ENCODE results near the gene ZNF500. TPM values are rescaled to one million over a fixed set of nuclear protein-coding genes. Genes with fewer than 3 reads are reported as not detected.
A peak's percentile ranks its signal among the peaks of the same experiment; 100 is the strongest.

The ZNF500 gene
- total RNA-seq, 1 donor from 2014 or later: 14.6 TPM

GRCh38 chr16:4709481-4709880 lies 57.5 kb downstream of the ZNF500 start:
- Histone ChIP-seq H3K4me1 (ENCODE audit: insufficient read depth, low read length) (no peaks in the 10 kb centered on the region), H3K27me3 (ENCODE audit: insufficient read depth, low read length) (no peaks in the 10 kb centered on the region), H3K79me2 (ENCODE audit: insufficient read depth, low read length) (no peaks in the 10 kb centered on the region), H3K4me2 (ENCODE audit: low read length) (no peak overlapping the region), H2AFZ (ENCODE audit: low read depth, low read length) (no peak overlapping the region), H3K9me3 (ENCODE audit: insufficient read depth, low read depth, low read length) (no peaks in the 10 kb centered on the region), H3K9ac (ENCODE audit: low read length) (no peak overlapping the region), H3K4me3 (ENCODE audit: insufficient read depth, low read depth, low read length) (no peak overlapping the region), H3K36me3 (ENCODE audit: insufficient read depth, low read length) (peaks cover 6% of the 10 kb centered on the region), H3K27ac (ENCODE audit: low read depth, low read length) (no peak overlapping the region), H4K20me1 (ENCODE audit: insufficient read depth, low read length) (peaks cover 11% of the 10 kb centered on the region)
- H3K4me3 Mint-ChIP-seq (ENCODE audit: unreplicated experiment): no peak overlapping the region
- H3K36me3 Mint-ChIP-seq (ENCODE audit: low read depth, unreplicated experiment): peaks cover 29% of the 10 kb centered on the region
- FAIRE-seq (no peak), DNase-seq (ENCODE audit: low read depth) (peak; percentile 26)
- H3K27me3 Mint-ChIP-seq (ENCODE audit: low read depth, unreplicated experiment): no peaks in the 10 kb centered on the region
- H3K4me1 Mint-ChIP-seq (ENCODE audit: low read depth, unreplicated experiment): peaks cover 2% of the 10 kb centered on the region
- H3K9me3 Mint-ChIP-seq (ENCODE audit: unreplicated experiment): no peaks in the 10 kb centered on the region
- TF ChIP-seq EZH2 (IDR thresholded peaks at IDR 0.05; ENCODE audit: insufficient read depth, low read length): no peak
- no peak for TF ChIP-seq CTCF (IDR thresholded peaks at IDR 0.05; ENCODE audit: insufficient read depth, low read depth, low read length)
- no peak overlapping the region for H3K27ac Mint-ChIP-seq (ENCODE audit: unreplicated experiment)

GRCh38 chr16:4706871-4707270 lies 60.1 kb downstream of the ZNF500 start:
- Histone ChIP-seq H3K79me2 (ENCODE audit: insufficient read depth, low read length) (no peaks in the 10 kb centered on the region), H3K4me2 (ENCODE audit: low read length) (no peak overlapping the region), H3K9me3 (ENCODE audit: insufficient read depth, low read depth, low read length) (no peaks in the 10 kb centered on the region), H2AFZ (ENCODE audit: low read depth, low read length) (no peak overlapping the region), H3K36me3 (ENCODE audit: insufficient read depth, low read length) (peaks cover 3% of the 10 kb centered on the region), H4K20me1 (ENCODE audit: insufficient read depth, low read length) (peaks cover 21% of the 10 kb centered on the region), H3K27me3 (ENCODE audit: insufficient read depth, low read length) (no peaks in the 10 kb centered on the region), H3K4me3 (ENCODE audit: insufficient read depth, low read depth, low read length) (no peak overlapping the region), H3K4me1 (ENCODE audit: insufficient read depth, low read length) (no peaks in the 10 kb centered on the region), H3K27ac (ENCODE audit: low read depth, low read length) (no peak overlapping the region), H3K9ac (ENCODE audit: low read length) (no peak overlapping the region)
- TF ChIP-seq EZH2 (IDR thresholded peaks at IDR 0.05; ENCODE audit: insufficient read depth, low read length): no peak
- Mint-ChIP-seq H3K36me3 (ENCODE audit: low read depth, unreplicated experiment) (peaks cover 24% of the 10 kb centered on the region), H3K4me1 (ENCODE audit: low read depth, unreplicated experiment) (peaks cover 6% of the 10 kb centered on the region), H3K27ac (ENCODE audit: unreplicated experiment) (no peak overlapping the region), H3K4me3 (ENCODE audit: unreplicated experiment) (peak overlapping the region; percentile 16), H3K27me3 (ENCODE audit: low read depth, unreplicated experiment) (no peaks in the 10 kb centered on the region), H3K9me3 (ENCODE audit: unreplicated experiment) (no peaks in the 10 kb centered on the region)
- DNase-seq (ENCODE audit: low read depth) (no peak), FAIRE-seq (no peak)

GRCh38 chr16:4704913-4705312 lies 62.0 kb downstream of the ZNF500 start:
- H3K9me3 ChIP-seq (ENCODE audit: insufficient read depth, low read depth, low read length): no peaks in the 10 kb centered on the region
- FAIRE-seq: no peak
- Mint-ChIP-seq H3K27ac (ENCODE audit: unreplicated experiment) (peak overlapping the region; percentile 12), H3K4me3 (ENCODE audit: unreplicated experiment) (no peak overlapping the region), H3K4me1 (ENCODE audit: low read depth, unreplicated experiment) (peaks cover 6% of the 10 kb centered on the region), H3K27me3 (ENCODE audit: low read depth, unreplicated experiment) (no peaks in the 10 kb centered on the region), H3K36me3 (ENCODE audit: low read depth, unreplicated experiment) (peaks cover 22% of the 10 kb centered on the region), H3K9me3 (ENCODE audit: unreplicated experiment) (no peaks in the 10 kb centered on the region)
- no peak for TF ChIP-seq CTCF (IDR thresholded peaks at IDR 0.05; ENCODE audit: insufficient read depth, low read depth, low read length)
- no peak for TF ChIP-seq EZH2 (IDR thresholded peaks at IDR 0.05; ENCODE audit: insufficient read depth, low read length)
- H3K4me2 ChIP-seq (ENCODE audit: low read length): no peak overlapping the region
- H3K9ac ChIP-seq (ENCODE audit: low read length): no peak overlapping the region
- H3K36me3 ChIP-seq (ENCODE audit: insufficient read depth, low read length): peaks cover 7% of the 10 kb centered on the region
- H3K27me3 ChIP-seq (ENCODE audit: insufficient read depth, low read length): no peaks in the 10 kb centered on the region
- no peak overlapping the region for H2AFZ ChIP-seq (ENCODE audit: low read depth, low read length)
- no peaks in the 10 kb centered on the region for H3K4me1 ChIP-seq (ENCODE audit: insufficient read depth, low read length)
- no peaks in the 10 kb centered on the region for H3K79me2 ChIP-seq (ENCODE audit: insufficient read depth, low read length)
- H3K27ac ChIP-seq (ENCODE audit: low read depth, low read length): no peak overlapping the region
- DNase-seq (ENCODE audit: low read depth): no peak
- no peak overlapping the region for H3K4me3 ChIP-seq (ENCODE audit: insufficient read depth, low read depth, low read length)
- H4K20me1 ChIP-seq (ENCODE audit: insufficient read depth, low read length): peaks cover 21% of the 10 kb centered on the region

All from astrocyte (in vitro differentiated cells and primary cell).